Karpas-422 (cell line): ENCODE measurements around the gene ZNHIT1. TPM values are rescaled to one million over a fixed set of nuclear protein-coding genes. Genes with fewer than 3 reads are reported as not detected.

Experiments used
- DNase-seq: peaks from one replicate; pipeline ENCODE4 v3.0.0-alpha.2; 2015
- H2AFZ ChIP-seq: fragments of 200-600 bp; sonication (generic); 2 replicates; pipeline ENCODE4 v1.6.1; 2014; ENCODE audit warnings: antibody characterized with exemption, low read length, mixed read lengths
- H3K27ac ChIP-seq: fragments of 200-600 bp; sonication (generic); 2 replicates; pipeline ENCODE4 v1.5.1; 2014; ENCODE audit warnings: mild to moderate bottlenecking, low read length, moderate library complexity
- H3K27me3 ChIP-seq: fragments of 200-600 bp; sonication (generic); 2 replicates; pipeline ENCODE4 v1.6.1; 2014; ENCODE audit warnings: low read length, mixed read lengths
- H3K36me3 ChIP-seq: fragments of 200-600 bp; sonication (generic); 2 replicates; pipeline ENCODE4 v1.6.1; 2014; ENCODE audit warnings: low read length, mixed read lengths; ENCODE audit not compliant: insufficient read depth
- H3K4me1 ChIP-seq: fragments of 200-600 bp; sonication (generic); 2 replicates; pipeline ENCODE4 v1.6.1; 2014; ENCODE audit warnings: mild to moderate bottlenecking, low read length, mixed read lengths
- H3K4me2 ChIP-seq: fragments of 200-600 bp; sonication (generic); 2 replicates; pipeline ENCODE4 v1.6.1; 2014; ENCODE audit warnings: low read length, low read depth, mild to moderate bottlenecking; ENCODE audit not compliant: poor library complexity, severe bottlenecking
- H3K4me3 ChIP-seq: fragments of 200-600 bp; sonication (generic); 2 replicates; pipeline ENCODE4 v1.5.1; 2014; ENCODE audit warnings: mild to moderate bottlenecking, antibody characterized with exemption, low read length, mixed read lengths
- H3K79me2 ChIP-seq: fragments of 200-600 bp; sonication (generic); 2 replicates; pipeline ENCODE4 v1.6.1; 2014; ENCODE audit warnings: mild to moderate bottlenecking, low read length, mixed read lengths
- H3K9ac ChIP-seq: fragments of 200-600 bp; sonication (generic); 2 replicates; pipeline ENCODE4 v1.6.0; 2014; ENCODE audit warnings: low read length
- H3K9me2 ChIP-seq: fragments of 200-600 bp; sonication (generic), shearing (Covaris generic); replicated peaks from 2 replicates; pipeline ENCODE4 v1.6.0; 2014; ENCODE audit warnings: mild to moderate bottlenecking, low read length, moderate library complexity; ENCODE audit not compliant: insufficient read depth
- H3K9me3 ChIP-seq: fragments of 300-700, 200-600 bp; sonication (generic); 2 replicates; pipeline ENCODE4 v1.6.1; 2014; ENCODE audit warnings: low read length, mixed read lengths
- H4K20me1 ChIP-seq: fragments of 200-600 bp; sonication (generic); 2 replicates; pipeline ENCODE4 v1.6.1; 2014; ENCODE audit warnings: mild to moderate bottlenecking, antibody characterized with exemption, low read length, low read depth; ENCODE audit not compliant: insufficient read depth
- total RNA-seq: library from RNA; depleted of rRNA; stranded (reverse); fragments of >200 nt; shearing (Covaris generic); gene quantifications from 2 replicates; pipeline ENCODE4 v1.2.3, GENCODE V29; 2014; ENCODE audit warnings: low replicate concordance

Gene ZNHIT1
- total RNA-seq, 1 experiment from 2014 or later, result 50.9 TPM

GRCh38 chr7:101233907-101234547 lies 16.1 kb downstream of the ZNHIT1 start:
- H3K27ac ChIP-seq, result no peak overlapping the region
- no peak overlapping the region for H3K4me2 ChIP-seq
- H3K9ac ChIP-seq, result no peak overlapping the region
- no peaks in the 10 kb centered on the region for H3K4me1 ChIP-seq
- no peaks in the 10 kb centered on the region for H4K20me1 ChIP-seq
- H3K9me3 ChIP-seq, result no peaks in the 10 kb centered on the region
- H3K36me3 ChIP-seq, result no peaks in the 10 kb centered on the region
- H3K9me2 ChIP-seq, result no peaks in the 10 kb centered on the region
- H3K4me3 ChIP-seq, result no peak overlapping the region
- DNase-seq, result no peak
- no peak overlapping the region for H2AFZ ChIP-seq
- H3K27me3 ChIP-seq, result no peaks in the 10 kb centered on the region
- no peaks in the 10 kb centered on the region for H3K79me2 ChIP-seq

DNA sequence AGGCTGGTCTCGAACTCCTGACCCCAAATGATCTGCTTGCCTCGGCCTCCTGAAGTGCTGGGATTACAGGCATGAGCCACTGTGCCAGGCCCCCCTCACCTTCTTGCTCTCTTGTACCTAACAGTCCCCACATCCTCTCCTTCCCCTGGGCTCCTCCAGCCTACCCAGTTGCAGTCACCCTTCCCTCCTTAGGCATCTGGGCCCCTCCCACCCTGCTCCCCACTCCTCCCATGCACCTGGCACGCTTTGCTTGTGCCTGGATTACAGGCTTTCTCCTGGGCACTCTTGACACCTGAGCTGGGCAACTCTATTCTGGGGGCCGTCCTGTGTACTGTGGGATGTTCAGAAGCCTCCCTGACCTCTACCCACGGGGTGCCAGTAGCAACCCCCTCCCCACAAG lies 16.7 kb downstream of the ZNHIT1 start:
- H3K27me3 ChIP-seq, result no peaks in the 10 kb centered on the region
- H3K36me3 ChIP-seq, result no peaks in the 10 kb centered on the region
- no peaks in the 10 kb centered on the region for H3K9me2 ChIP-seq
- H4K20me1 ChIP-seq, result no peaks in the 10 kb centered on the region
- no peak overlapping the region for H3K4me3 ChIP-seq
- no peak overlapping the region for H3K4me2 ChIP-seq
- H2AFZ ChIP-seq, result no peak overlapping the region
- no peak for DNase-seq
- no peak overlapping the region for H3K27ac ChIP-seq
- H3K4me1 ChIP-seq, result no peaks in the 10 kb centered on the region
- no peaks in the 10 kb centered on the region for H3K9me3 ChIP-seq
- H3K9ac ChIP-seq, result no peak overlapping the region
- H3K79me2 ChIP-seq, result no peaks in the 10 kb centered on the region

- H3K27me3 ChIP-seq, result no peaks in the 10 kb centered on the region
- no peaks in the 10 kb centered on the region for H3K9me3 ChIP-seq
- H2AFZ ChIP-seq, result no peak overlapping the region
- H3K9me2 ChIP-seq, result no peaks in the 10 kb centered on the region
- H4K20me1 ChIP-seq, result no peaks in the 10 kb centered on the region
- no peak overlapping the region for H3K9ac ChIP-seq
- H3K4me3 ChIP-seq, result no peak overlapping the region
- H3K36me3 ChIP-seq, result no peaks in the 10 kb centered on the region
- H3K4me1 ChIP-seq, result no peaks in the 10 kb centered on the region
- no peak overlapping the region for H3K27ac ChIP-seq
- H3K79me2 ChIP-seq, result no peaks in the 10 kb centered on the region
- H3K4me2 ChIP-seq, result no peak overlapping the region
- no peak for DNase-seq
Observed at GRCh38 chr7:101235050-101235449, 17.1 kb downstream of the ZNHIT1 start.

DNA sequence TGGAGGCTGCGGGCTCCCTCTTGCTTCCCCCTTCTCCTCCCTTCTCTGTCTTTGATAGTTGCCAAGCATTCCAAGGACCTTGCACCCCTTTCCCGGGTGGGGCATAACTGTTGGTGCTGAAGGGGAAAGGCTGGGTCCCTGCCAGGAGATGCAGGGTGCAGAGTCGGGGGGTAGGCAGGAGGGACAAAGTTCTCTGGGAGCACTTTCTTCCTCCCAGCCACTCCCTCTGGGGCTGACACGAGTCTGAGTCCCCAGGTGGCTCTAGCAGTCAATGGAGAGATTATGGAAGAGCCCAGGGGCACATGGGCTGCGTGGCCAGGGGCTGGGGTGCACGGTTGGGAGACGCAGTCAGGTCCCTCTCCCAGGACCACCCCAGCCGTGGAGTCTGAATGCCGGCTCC lies 17.6 kb downstream of the ZNHIT1 start:
- no peak overlapping the region for H3K4me2 ChIP-seq
- H3K9me3 ChIP-seq, result no peaks in the 10 kb centered on the region
- no peaks in the 10 kb centered on the region for H4K20me1 ChIP-seq
- H3K27ac ChIP-seq, result no peak overlapping the region
- no peak overlapping the region for H3K4me3 ChIP-seq
- no peak overlapping the region for H2AFZ ChIP-seq
- no peaks in the 10 kb centered on the region for H3K27me3 ChIP-seq
- H3K9ac ChIP-seq, result no peak overlapping the region
- H3K4me1 ChIP-seq, result no peaks in the 10 kb centered on the region
- no peaks in the 10 kb centered on the region for H3K79me2 ChIP-seq
- DNase-seq, result no peak
- no peaks in the 10 kb centered on the region for H3K9me2 ChIP-seq
- no peaks in the 10 kb centered on the region for H3K36me3 ChIP-seq

DNA sequence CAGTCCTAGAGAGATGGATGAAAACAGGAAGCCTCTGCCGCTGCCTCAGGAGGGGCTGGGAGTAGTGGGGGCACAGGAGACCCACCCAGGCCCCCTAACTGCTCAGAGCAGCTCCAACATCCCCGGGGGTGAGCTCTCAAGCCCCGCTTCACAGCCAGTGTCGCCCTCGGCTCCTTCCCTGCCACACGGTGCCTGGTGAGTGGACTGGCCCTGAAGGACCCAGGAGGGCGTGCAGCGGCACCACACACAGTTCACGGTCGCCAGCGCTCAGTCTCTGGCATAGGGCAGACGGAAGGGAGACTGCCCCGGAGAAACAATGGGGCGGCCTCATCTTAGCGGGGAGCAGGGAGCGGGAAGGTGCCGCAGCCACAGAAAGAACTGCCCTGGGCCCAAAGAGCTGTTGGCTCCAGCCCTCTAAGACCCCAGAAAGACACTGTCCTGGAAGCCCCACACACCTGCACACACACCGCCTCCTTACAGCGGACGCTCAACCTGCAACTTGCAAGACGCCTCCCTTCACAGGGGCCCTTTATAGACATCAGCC lies 18.4 kb downstream of the ZNHIT1 start:
- Histone ChIP-seq H3K4me2 (no peak overlapping the region), H3K9ac (no peak overlapping the region), H4K20me1 (no peaks in the 10 kb centered on the region), H3K27me3 (no peaks in the 10 kb centered on the region), H3K79me2 (no peaks in the 10 kb centered on the region), H3K27ac (no peak overlapping the region), H3K9me3 (no peaks in the 10 kb centered on the region), H3K36me3 (no peaks in the 10 kb centered on the region), H3K4me1 (no peaks in the 10 kb centered on the region), H3K9me2 (no peaks in the 10 kb centered on the region), H2AFZ (no peak overlapping the region), H3K4me3 (no peak overlapping the region)
- DNase-seq, result no peak

GRCh38 chr7:101237206-101238067 lies 19.5 kb downstream of the ZNHIT1 start, which contains the start of gene CLDN15:
TSS of gene CLDN15 (minus strand) at chr7:101237802. CDS start at chr7:101237581, 221 bp downstream.
- no peaks in the 10 kb centered on the region for H3K9me3 ChIP-seq
- no peaks in the 10 kb centered on the region for H3K9me2 ChIP-seq
- H3K79me2 ChIP-seq, result peaks cover 5% of the 10 kb centered on the region
- H3K4me3 ChIP-seq, result no peak within 1 kb of the TSS
- H2AFZ ChIP-seq, result no peak within 1 kb of the TSS
- no peak within 1 kb of the TSS for H3K9ac ChIP-seq
- no peaks in the 10 kb centered on the region for H4K20me1 ChIP-seq
- H3K27me3 ChIP-seq, result no peaks in the 10 kb centered on the region
- H3K4me2 ChIP-seq, result no peak within 1 kb of the TSS
- DNase-seq, result no peak
- no peaks in the 10 kb centered on the region for H3K36me3 ChIP-seq
- H3K27ac ChIP-seq, result no peak within 1 kb of the TSS
- H3K4me1 ChIP-seq, result no peaks in the 10 kb centered on the region

DNA sequence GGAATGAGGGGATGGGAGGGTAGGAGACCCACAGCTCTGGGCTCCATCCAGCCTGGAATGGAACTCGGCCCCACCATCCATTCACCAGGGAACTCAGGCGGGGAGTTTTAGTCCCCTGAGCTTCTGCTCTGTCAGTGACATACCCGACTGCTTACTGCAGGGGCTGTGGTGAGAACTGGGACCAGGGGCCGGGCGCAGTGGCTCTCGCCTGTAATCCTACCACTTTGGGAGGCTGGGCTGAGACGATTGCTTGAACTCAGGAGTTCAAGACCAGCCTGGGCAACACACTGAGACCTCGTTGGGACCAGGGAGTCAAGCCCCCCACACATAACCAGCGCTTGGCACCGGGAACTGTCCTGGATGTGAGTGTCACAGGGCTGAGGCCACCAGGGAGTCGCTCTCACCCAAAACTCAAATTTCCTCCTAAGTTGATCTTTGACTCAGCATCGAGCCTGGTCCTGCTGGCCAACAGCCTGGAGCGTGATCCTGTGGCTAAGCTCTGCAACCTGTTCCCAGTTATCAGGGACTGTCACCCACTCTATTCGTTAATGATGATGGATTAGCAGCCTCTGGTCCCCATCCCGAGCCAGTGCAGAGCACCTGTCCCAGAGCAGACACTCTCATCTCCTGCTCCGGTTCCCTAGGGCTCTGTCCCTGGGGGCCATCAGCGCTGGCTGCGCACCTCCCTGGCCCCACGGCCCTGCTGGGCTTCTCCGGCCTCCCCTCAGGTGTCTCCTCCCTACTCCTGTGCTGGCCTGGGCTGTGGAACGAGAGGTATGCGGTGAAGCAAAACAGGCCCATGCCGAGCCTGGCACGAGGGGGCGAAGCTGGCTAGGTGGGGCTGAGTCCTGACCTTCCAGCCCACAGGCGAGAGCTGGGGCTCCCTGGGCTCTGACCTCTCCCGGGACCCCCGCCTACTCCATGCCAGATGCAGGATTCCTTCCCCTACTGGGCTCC lies 20.5 kb downstream of the ZNHIT1 start:
- 0 out of 2 replicates have a peak, but pooled peaks cover 2% of the 10 kb centered on the region for H4K20me1 ChIP-seq
- no peaks in the 10 kb centered on the region for H3K9me3 ChIP-seq
- no peak overlapping the region for H3K4me3 ChIP-seq
- no peak for DNase-seq
- H3K36me3 ChIP-seq, result no peaks in the 10 kb centered on the region
- H3K4me1 ChIP-seq, result peaks cover 5% of the 10 kb centered on the region
- H2AFZ ChIP-seq, result no peak overlapping the region
- no peaks in the 10 kb centered on the region for H3K27me3 ChIP-seq
- no peaks in the 10 kb centered on the region for H3K9me2 ChIP-seq
- H3K4me2 ChIP-seq, result no peak overlapping the region
- H3K79me2 ChIP-seq, result peaks cover 15% of the 10 kb centered on the region
- H3K27ac ChIP-seq, result no peak overlapping the region
- H3K9ac ChIP-seq, result no peak overlapping the region
